ENCODE data around the gene CDC14A. TPM values are rescaled to one million over a fixed set of nuclear protein-coding genes. Genes with fewer than 3 reads are reported as not detected.

CDC14A gene
- total and polyA plus RNA-seq, 2 donors (not counting 1 experiment from before 2014, with no cell fraction given) = 1.4 to 3.5 TPM

DNA sequence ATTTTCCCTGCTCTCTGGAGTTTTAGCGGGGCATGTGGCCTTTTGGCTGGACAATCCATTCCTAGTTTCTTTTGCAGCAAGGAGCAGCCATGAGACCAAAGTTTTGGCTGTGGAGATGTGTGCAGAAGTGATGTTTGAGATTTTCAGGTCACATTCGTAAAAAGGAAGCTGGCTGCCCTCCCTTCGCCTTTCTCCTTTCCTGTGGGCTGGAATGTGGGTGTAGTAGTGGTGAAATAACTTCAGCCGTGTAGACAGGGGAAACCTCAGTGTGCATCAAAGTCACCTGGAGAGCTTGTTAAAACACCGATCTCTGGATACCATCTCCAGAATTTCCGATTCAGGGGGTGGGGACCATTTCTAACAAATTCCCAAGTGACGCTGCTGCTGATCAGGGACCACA is 180.3 kb downstream of the CDC14A start:
- TF ChIP-seq, protein P1, sequence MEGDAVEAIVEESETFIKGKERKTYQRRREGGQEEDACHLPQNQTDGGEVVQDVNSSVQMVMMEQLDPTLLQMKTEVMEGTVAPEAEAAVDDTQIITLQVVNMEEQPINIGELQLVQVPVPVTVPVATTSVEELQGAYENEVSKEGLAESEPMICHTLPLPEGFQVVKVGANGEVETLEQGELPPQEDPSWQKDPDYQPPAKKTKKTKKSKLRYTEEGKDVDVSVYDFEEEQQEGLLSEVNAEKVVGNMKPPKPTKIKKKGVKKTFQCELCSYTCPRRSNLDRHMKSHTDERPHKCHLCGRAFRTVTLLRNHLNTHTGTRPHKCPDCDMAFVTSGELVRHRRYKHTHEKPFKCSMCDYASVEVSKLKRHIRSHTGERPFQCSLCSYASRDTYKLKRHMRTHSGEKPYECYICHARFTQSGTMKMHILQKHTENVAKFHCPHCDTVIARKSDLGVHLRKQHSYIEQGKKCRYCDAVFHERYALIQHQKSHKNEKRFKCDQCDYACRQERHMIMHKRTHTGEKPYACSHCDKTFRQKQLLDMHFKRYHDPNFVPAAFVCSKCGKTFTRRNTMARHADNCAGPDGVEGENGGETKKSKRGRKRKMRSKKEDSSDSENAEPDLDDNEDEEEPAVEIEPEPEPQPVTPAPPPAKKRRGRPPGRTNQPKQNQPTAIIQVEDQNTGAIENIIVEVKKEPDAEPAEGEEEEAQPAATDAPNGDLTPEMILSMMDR (conservative IDR thresholded peaks at IDR 0.05 in 1 of 2, IDR thresholded peaks at IDR 0.05 in 1 of 2; ENCODE audit: low read depth in 1 of 2, low read length in 2 of 2) = no peak
- no peak for DNase-seq (ENCODE audit: low read depth in 2 of 2)

DNA sequence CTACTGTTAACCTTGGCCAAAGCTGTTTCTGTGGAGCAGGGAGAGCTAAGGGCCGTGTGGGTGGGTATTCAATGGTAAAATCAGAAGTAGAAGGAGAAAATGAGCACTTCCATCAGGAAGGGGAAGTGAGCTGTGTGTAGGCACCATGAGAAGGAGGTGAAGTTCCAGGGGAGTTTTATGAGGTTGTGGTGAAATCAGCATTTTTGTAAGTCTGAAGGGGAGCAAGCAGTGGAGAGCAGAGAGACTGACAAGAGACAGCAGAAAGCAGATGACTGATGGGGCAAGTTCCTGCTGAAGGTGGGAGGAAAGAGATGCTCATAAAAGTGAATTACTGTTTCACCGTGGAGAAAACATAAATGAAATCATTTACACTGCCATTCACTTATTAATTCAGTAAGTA is 183.0 kb downstream of the CDC14A start:
- Histone ChIP-seq H2AFZ (ENCODE audit: low read length) (no peak overlapping the region), H3K27ac (ENCODE audit: insufficient read depth, low read length) (no peak overlapping the region), H3K4me3 (replicated peaks in 1 of 4; ENCODE audit: control extremely low read depth in 1 of 4, insufficient read depth in 1 of 4, low read depth in 3 of 4, low read length in 4 of 4) (no peak overlapping the region), H3K4me1 (ENCODE audit: control insufficient read depth, extremely low read depth, insufficient read depth, low read length) (peaks cover 4% of the 10 kb centered on the region), H3K79me2 (ENCODE audit: control insufficient read depth, insufficient read depth, low read length) (no peaks in the 10 kb centered on the region), H3K9me3 (ENCODE audit: control insufficient read depth, insufficient read depth, low read depth, low read length) (no peaks in the 10 kb centered on the region), H3K36me3 (ENCODE audit: control insufficient read depth, insufficient read depth, low read length) (no peaks in the 10 kb centered on the region), H3K4me2 (ENCODE audit: extremely low read depth, insufficient read depth, low read length) (no peak overlapping the region), H3K9ac (ENCODE audit: insufficient read depth, low read length) (no peak overlapping the region), H3K27me3 (ENCODE audit: control insufficient read depth, insufficient read depth, low read length) (peaks cover 26% of the 10 kb centered on the region), H4K20me1 (ENCODE audit: control insufficient read depth, extremely low read depth, insufficient read depth, low read length) (no peaks in the 10 kb centered on the region)
- no peak for TF ChIP-seq EZH2 (IDR thresholded peaks at IDR 0.05; ENCODE audit: low read length, missing control alignments)
- TF ChIP-seq, protein P1 (conservative IDR thresholded peaks at IDR 0.05 in 1 of 2, IDR thresholded peaks at IDR 0.05 in 1 of 2; ENCODE audit: low read depth in 1 of 2, low read length in 2 of 2) = no peak
- DNase-seq (ENCODE audit: low read depth in 2 of 2) = no peak

More for the DNA sequence above, 180.3 kb downstream of the CDC14A start:
- no peak overlapping the region for H3K27ac ChIP-seq (ENCODE audit: insufficient read depth, low read length)
- no peak overlapping the region for H2AFZ ChIP-seq (ENCODE audit: low read length)
- H3K27me3 ChIP-seq (ENCODE audit: control insufficient read depth, insufficient read depth, low read length) = peaks cover 6% of the 10 kb centered on the region
- H3K4me3 ChIP-seq (replicated peaks in 1 of 4; ENCODE audit: control extremely low read depth in 1 of 4, insufficient read depth in 1 of 4, low read depth in 3 of 4, low read length in 4 of 4) = no peak overlapping the region
- no peaks in the 10 kb centered on the region for H3K9me3 ChIP-seq (ENCODE audit: control insufficient read depth, insufficient read depth, low read depth, low read length)
- no peak overlapping the region for H3K4me2 ChIP-seq (ENCODE audit: extremely low read depth, insufficient read depth, low read length)
- no peaks in the 10 kb centered on the region for H3K4me1 ChIP-seq (ENCODE audit: control insufficient read depth, extremely low read depth, insufficient read depth, low read length)
- no peaks in the 10 kb centered on the region for H3K79me2 ChIP-seq (ENCODE audit: control insufficient read depth, insufficient read depth, low read length)
- no peaks in the 10 kb centered on the region for H4K20me1 ChIP-seq (ENCODE audit: control insufficient read depth, extremely low read depth, insufficient read depth, low read length)
- no peaks in the 10 kb centered on the region for H3K36me3 ChIP-seq (ENCODE audit: control insufficient read depth, insufficient read depth, low read length)
- H3K9ac ChIP-seq (ENCODE audit: insufficient read depth, low read length) = no peak overlapping the region

DNA sequence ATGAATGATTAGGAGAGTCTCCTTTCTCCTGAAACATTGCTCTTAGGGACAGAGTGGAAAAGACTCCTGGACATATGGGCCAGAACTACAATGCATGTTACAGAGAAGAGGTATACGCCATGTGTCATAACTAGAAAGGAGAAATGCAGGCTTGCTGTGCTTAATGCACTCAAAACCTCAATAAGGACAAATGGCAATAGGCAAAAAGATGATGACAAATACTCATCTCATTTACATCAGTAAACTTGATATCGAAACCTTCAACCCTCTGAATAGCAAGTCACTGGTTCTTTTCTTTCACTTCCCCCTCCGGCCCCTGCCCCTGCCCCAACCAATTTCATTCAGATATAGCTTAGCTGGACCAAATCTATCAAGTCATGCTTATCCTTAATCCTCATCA is 183.7 kb downstream of the CDC14A start:
- peaks cover 27% of the 10 kb centered on the region for H3K27me3 ChIP-seq (ENCODE audit: control insufficient read depth, insufficient read depth, low read length)
- H3K4me2 ChIP-seq (ENCODE audit: extremely low read depth, insufficient read depth, low read length) = no peak overlapping the region
- no peaks in the 10 kb centered on the region for H3K36me3 ChIP-seq (ENCODE audit: control insufficient read depth, insufficient read depth, low read length)
- H3K27ac ChIP-seq (ENCODE audit: insufficient read depth, low read length) = no peak overlapping the region
- no peaks in the 10 kb centered on the region for H3K9me3 ChIP-seq (ENCODE audit: control insufficient read depth, insufficient read depth, low read depth, low read length)
- TF ChIP-seq, protein P1 (conservative IDR thresholded peaks at IDR 0.05 in 1 of 2, IDR thresholded peaks at IDR 0.05 in 1 of 2; ENCODE audit: low read depth in 1 of 2, low read length in 2 of 2) = no peak
- no peak for TF ChIP-seq EZH2 (IDR thresholded peaks at IDR 0.05; ENCODE audit: low read length, missing control alignments)
- H4K20me1 ChIP-seq (ENCODE audit: control insufficient read depth, extremely low read depth, insufficient read depth, low read length) = no peaks in the 10 kb centered on the region
- H2AFZ ChIP-seq (ENCODE audit: low read length) = no peak overlapping the region
- H3K79me2 ChIP-seq (ENCODE audit: control insufficient read depth, insufficient read depth, low read length) = no peaks in the 10 kb centered on the region
- no peak overlapping the region for H3K4me3 ChIP-seq (replicated peaks in 1 of 4; ENCODE audit: control extremely low read depth in 1 of 4, insufficient read depth in 1 of 4, low read depth in 3 of 4, low read length in 4 of 4)
- no peak overlapping the region for H3K9ac ChIP-seq (ENCODE audit: insufficient read depth, low read length)
- no peak for DNase-seq (ENCODE audit: low read depth in 2 of 2)
- peaks cover 4% of the 10 kb centered on the region for H3K4me1 ChIP-seq (ENCODE audit: control insufficient read depth, extremely low read depth, insufficient read depth, low read length)

All from fibroblast of lung (primary cell).